WI38 (cell line): ENCODE results near the gene SERP2.

ENCODE experiments used
- H3K4me3 ChIP-seq: 2 replicates; pipeline ENCODE4 v1.5.1; 2011; ENCODE audit warnings: low read depth, mild to moderate bottlenecking, control low read depth, low read length
- CTCF ChIP-seq: IDR thresholded peaks from 2 replicates; pipeline ENCODE4 v1.5.1; 2012; ENCODE audit warnings: low read depth, mild to moderate bottlenecking, control low read depth, low read length

The SERP2 gene

DNA sequence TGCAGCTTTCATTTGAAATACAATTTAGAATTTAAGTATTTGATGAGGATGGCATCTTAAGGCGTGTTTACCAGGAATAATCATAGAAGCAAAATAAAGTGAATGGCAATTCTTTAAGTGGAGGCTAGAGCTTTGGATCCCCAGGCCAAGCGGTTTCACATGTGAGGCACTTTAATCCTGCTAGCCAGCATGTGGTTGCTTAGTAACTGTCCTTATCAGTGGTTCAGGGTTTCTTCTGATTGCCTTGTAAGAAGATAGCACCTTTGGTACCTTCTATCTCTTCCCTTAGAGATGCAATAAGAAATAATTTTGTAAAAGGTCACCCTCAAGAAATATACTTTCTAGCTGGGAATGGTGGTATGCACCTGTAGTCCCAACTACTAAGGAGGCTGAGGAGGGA lies 38.9 kb upstream of the SERP2 start:
- no peak for TF ChIP-seq CTCF
- H3K4me3 ChIP-seq: no peak overlapping the region

DNA sequence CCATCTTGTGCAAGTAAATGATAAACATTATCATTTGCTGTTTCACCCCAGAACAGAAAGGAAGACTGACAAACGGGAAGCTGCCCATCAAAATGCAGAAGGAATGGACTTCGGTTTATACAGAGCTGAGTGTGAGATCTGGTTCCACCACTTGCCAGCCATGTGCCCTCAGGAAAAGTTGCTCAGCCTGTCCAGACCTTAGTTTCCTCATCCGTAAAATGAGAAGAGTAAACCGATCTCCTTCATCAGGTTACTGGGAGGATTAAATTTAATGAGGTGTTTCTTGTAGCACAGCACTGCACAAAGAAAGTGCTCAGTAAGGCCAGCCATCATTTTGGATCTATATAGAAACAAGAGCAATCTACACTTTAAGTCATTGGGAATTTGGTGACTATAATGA lies 36.7 kb upstream of the SERP2 start:
- no peak for TF ChIP-seq CTCF
- no peak overlapping the region for H3K4me3 ChIP-seq

DNA sequence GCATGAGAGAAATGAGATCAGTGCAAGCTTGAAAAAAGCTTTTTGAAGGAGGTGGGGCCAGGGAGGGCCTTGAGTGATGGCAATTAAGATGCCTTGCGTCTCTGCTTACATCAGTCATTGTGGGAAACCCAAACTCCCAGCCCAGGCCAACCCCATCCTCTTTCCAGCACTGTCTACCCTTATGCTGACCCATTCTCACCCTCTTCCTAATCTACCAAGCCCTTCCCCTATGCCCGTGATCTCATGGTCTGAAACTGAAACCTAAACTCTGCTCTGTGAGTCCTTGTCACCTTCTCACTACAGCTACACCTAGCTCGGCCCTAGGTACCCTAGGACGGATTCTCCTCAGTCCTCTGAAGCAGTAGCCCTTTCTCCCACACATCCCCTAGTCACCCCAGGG lies 36.0 kb upstream of the SERP2 start:
- no peak for TF ChIP-seq CTCF
- no peak overlapping the region for H3K4me3 ChIP-seq

DNA sequence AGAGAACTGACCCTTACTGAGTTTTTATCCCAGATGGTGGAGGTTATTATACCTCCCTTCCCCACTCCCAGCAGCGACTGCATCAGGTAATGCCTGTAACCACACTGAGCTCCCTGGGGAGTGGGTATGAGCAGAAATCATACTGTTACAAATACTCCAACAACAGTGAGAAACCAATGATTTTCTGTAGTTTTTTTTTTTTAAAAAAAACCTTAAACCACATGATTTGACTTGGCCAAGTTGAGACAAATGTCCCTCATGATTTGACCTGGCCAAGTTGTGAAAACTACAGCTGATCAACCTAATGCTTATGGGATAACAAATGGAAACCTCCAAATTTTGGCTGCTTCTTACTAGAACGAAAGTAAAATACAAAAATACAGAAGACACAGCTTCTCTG lies 33.1 kb upstream of the SERP2 start:
- no peak for TF ChIP-seq CTCF
- H3K4me3 ChIP-seq: no peak overlapping the region

DNA sequence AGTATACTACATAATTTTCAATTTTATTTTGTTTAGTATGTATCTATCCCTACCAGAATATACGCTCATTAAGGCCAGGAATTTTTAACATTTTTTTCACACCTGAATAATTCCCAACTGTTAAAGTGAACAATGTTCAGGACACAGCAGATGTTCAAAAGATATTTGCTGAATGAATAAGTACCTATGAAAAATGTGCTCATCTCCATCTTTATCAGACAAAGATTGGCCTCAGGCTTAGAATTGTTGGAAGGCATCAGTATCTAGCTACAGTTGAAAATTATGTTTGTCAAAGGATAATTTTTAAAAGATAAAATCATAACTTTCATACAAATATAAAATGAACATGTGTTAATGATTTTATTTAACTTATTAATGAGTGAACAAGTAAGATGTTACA lies 30.9 kb upstream of the SERP2 start:
- H3K4me3 ChIP-seq: no peak overlapping the region
- no peak for TF ChIP-seq CTCF

DNA sequence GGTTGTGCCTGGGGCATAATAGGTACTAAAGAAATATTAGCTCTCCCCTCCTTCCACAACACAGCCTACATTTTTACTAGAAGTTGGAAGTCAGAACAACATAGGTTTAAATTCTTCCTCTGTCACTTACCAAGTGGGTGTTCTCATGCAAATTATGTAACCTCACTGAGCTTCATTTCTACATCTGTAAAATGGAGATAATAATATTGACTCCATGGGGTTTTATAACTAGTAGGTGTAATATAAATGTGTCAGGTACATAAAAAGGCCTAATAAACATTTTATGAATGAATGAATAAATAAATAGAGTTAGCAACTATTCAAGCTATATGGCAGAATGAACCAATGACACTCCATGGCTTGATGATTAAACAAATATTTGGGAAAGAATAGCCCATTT lies 27.1 kb upstream of the SERP2 start:
- no peak for TF ChIP-seq CTCF
- no peak overlapping the region for H3K4me3 ChIP-seq

GRCh38 chr13:44347301-44347700 lies 26.3 kb upstream of the SERP2 start:
- no peak overlapping the region for H3K4me3 ChIP-seq
- TF ChIP-seq CTCF: no peak
